GM12878 (cell line): ENCODE results near the gene XNDC1N. TPM values are rescaled to one million over a fixed set of nuclear protein-coding genes. Genes with fewer than 3 reads are reported as not detected.

Experiments
- ATAC-seq: fragments of 200-7000 bp; cut with Tn5 transposase; 3 replicates; pipeline ENCODE4 v1.9.1; 2020; ENCODE audit warnings: mild to moderate bottlenecking, moderate library complexity
- BruUV-seq: library from RNA; stranded (reverse); fragments of 400-500 nt; replicated peaks from 2 replicates; lab custom pipeline; 2021; lab: Mats Ljungman, UMichigan
- CTCF ChIA-PET: fragments of 300-600 bp; sonication (Branson Sonifier 250); formaldehyde crosslinking; extraction: SDS; loops from one replicate; lab custom pipeline; 2021; ENCODE audit warnings: inconsistent platforms; lab: Yijun Ruan, JAX
- POLR2A ChIA-PET: fragments of 350-600 bp; formaldehyde crosslinking; extraction: SDS; loops from one replicate; lab custom pipeline; 2021; ENCODE audit warnings: inconsistent platforms; lab: Charles Lee
- RAD21 ChIA-PET: fragments of 300-600 bp; sonication (Branson Sonifier 250); formaldehyde crosslinking; loops from one replicate; lab custom pipeline; 2023; ENCODE audit warnings: antibody characterized with exemption; ENCODE audit not compliant: unreplicated experiment; lab: Charles Lee
- SMC1A ChIA-PET: fragments of 300-600 bp; sonication (Branson Sonifier 250); formaldehyde crosslinking; loops from one replicate; lab custom pipeline; 2023; ENCODE audit not compliant: unreplicated experiment, uncharacterized antibody; lab: Charles Lee
- DNase-seq: peaks from one replicate; pipeline ENCODE4 v3.0.0-alpha.2; 2011; ENCODE audit warnings: low read depth, low spot score
- FAIRE-seq: peaks from 3 replicates; lab custom pipeline; 2011; peaks lifted over from hg19 to GRCh38; lab: Jason Lieb, UNC
- H2AFZ ChIP-seq: 2 replicates; pipeline ENCODE4 v1.6.0; 2011; ENCODE audit warnings: low read depth, low read length, control low read depth; ENCODE audit not compliant: control insufficient read depth
- H3K27ac ChIP-seq: 2 replicates; pipeline ENCODE4 v1.5.1; 2011; ENCODE audit warnings: control low read depth; ENCODE audit not compliant: control insufficient read depth, insufficient read depth
- H3K27me3 ChIP-seq, 2 experiments: replicated peaks in 1 of 2; 2 replicates each; pipeline versions ENCODE4 v1.6.0 to v1.6.1; 2011; ENCODE audit warnings: low read length in 1 of 2; ENCODE audit not compliant: control insufficient read depth in 2 of 2, insufficient read depth in 2 of 2
- H3K36me3 ChIP-seq, 2 experiments: 2 replicates each; pipeline ENCODE4 v1.5.1; 2011; ENCODE audit warnings: low read length in 1 of 2; ENCODE audit not compliant: control insufficient read depth in 2 of 2, insufficient read depth in 2 of 2
- H3K4me1 ChIP-seq: 2 replicates; pipeline ENCODE4 v1.6.1; 2011; ENCODE audit warnings: mild to moderate bottlenecking, low read length, moderate library complexity, mixed read lengths; ENCODE audit not compliant: control insufficient read depth, insufficient read depth
- H3K4me2 ChIP-seq: 2 replicates; pipeline ENCODE4 v1.6.0; 2011; ENCODE audit warnings: control low read depth; ENCODE audit not compliant: control insufficient read depth, insufficient read depth
- H3K4me3 ChIP-seq: fragments of 200-600 bp; sonication (generic); 2 replicates; pipeline ENCODE4 v1.5.1; 2016
- H3K79me2 ChIP-seq: 2 replicates; pipeline ENCODE4 v1.6.0; 2011; ENCODE audit warnings: low read length; ENCODE audit not compliant: control insufficient read depth, insufficient read depth
- H3K9ac ChIP-seq: 2 replicates; pipeline ENCODE4 v1.8.0; 2011; ENCODE audit warnings: low read length, control low read depth, mixed read lengths; ENCODE audit not compliant: control insufficient read depth, insufficient read depth
- H3K9me3 ChIP-seq: replicated peaks from 3 replicates; pipeline ENCODE4 v1.5.1; 2011; ENCODE audit warnings: mild to moderate bottlenecking, low read length; ENCODE audit not compliant: control insufficient read depth, insufficient read depth
- H4K20me1 ChIP-seq: 2 replicates; pipeline ENCODE4 v1.6.0; 2011; ENCODE audit not compliant: control insufficient read depth, insufficient read depth
- BACH1 ChIP-seq: fragments of 450-650 bp; IDR thresholded peaks from 2 replicates; pipeline ENCODE4 v1.6.1; 2017; ENCODE audit warnings: mild to moderate bottlenecking, borderline replicate concordance
- CEBPB ChIP-seq, 2 experiments: fragments of 150-350 bp in 1 of 2; IDR thresholded peaks; 2 replicates each; pipeline ENCODE4 v1.6.1; 2012 to 2014; ENCODE audit warnings: low read depth in 2 of 2, low read length in 2 of 2, borderline replicate concordance in 1 of 2, inconsistent platforms in 1 of 2
- CHD2 ChIP-seq: IDR thresholded peaks from 2 replicates; pipeline ENCODE4 v1.6.1; 2011; ENCODE audit warnings: low read depth, low read length, improper control_type of control experiment, borderline replicate concordance
- ESRRA ChIP-seq: IDR thresholded peaks from 2 replicates; pipeline ENCODE4 v1.6.1; 2012; ENCODE audit warnings: mild to moderate bottlenecking, low read length, improper control_type of control experiment
- GATAD2B ChIP-seq: fragments of 450-650 bp; conservative IDR thresholded peaks from 2 replicates; pipeline ENCODE4 v1.6.1; 2017; ENCODE audit warnings: low read depth, mild to moderate bottlenecking, moderate library complexity
- NBN ChIP-seq: fragments of 450-650 bp; IDR thresholded peaks from 2 replicates; pipeline ENCODE4 v1.6.1; 2016
- SIN3A ChIP-seq: IDR thresholded peaks from 2 replicates; pipeline ENCODE4 v1.6.1; 2012; ENCODE audit warnings: low read depth, low read length, improper control_type of control experiment
- STAT3 ChIP-seq: IDR thresholded peaks from 2 replicates; pipeline ENCODE4 v1.6.1; 2011; ENCODE audit warnings: low read depth, low read length, improper control_type of control experiment
- SUZ12 ChIP-seq: fragments of 200-600 bp; sonication (generic); IDR thresholded peaks from one replicate; pipeline ENCODE4 v1.6.1; 2018; ENCODE audit warnings: antibody characterized with exemption, mild to moderate bottlenecking; ENCODE audit not compliant: unreplicated experiment
- TBL1XR1 ChIP-seq: IDR thresholded peaks from 2 replicates; pipeline ENCODE4 v1.6.1; 2012; ENCODE audit warnings: low read depth, low read length, improper control_type of control experiment
- TCF3 ChIP-seq: IDR thresholded peaks from 2 replicates; pipeline ENCODE4 v1.6.1; 2012; ENCODE audit warnings: low read depth, mild to moderate bottlenecking, low read length, borderline replicate concordance; ENCODE audit not compliant: insufficient read depth
- ZNF217 ChIP-seq: fragments of 450-650 bp; IDR thresholded peaks from 2 replicates; pipeline ENCODE4 v1.6.1; 2017; ENCODE audit warnings: antibody characterized with exemption, mild to moderate bottlenecking
- WGBS: methylation state at CpG from one replicate; pipeline ENCODE4 v1.1.6; 2016; ENCODE audit warnings: low lambda C conversion rate; ENCODE audit not compliant: insufficient replicate concordance, insufficient coverage; ENCODE audit errors: missing lambda C conversion rate; 5-methylcytosine and 5-hydroxymethylcytosine counted together
- in situ Hi-C: fragments of 300-500 bp; cut with MboI; formaldehyde crosslinking; loops from 9 replicates; pipeline ENCODE4 v1.14.3; 2018; ENCODE audit warnings: mixed read lengths
- intact Hi-C: fragments of 100-400 bp; cut with micrococcal nuclease; formaldehyde crosslinking; loops from one replicate; pipeline ENCODE4 v1.14.2; 2022; ENCODE audit not compliant: unreplicated experiment
- polyA plus RNA-seq, 11 experiments: library from polyadenylated mRNA; depleted of rRNA in 4 of 11; unstranded in 6 of 11; stranded (reverse) in 5 of 11; fragments of >200 nt; fragmentation: Nextera tagmentation in 4 of 11; fragmentation: Illumina TruSeq in 1 of 11; extraction: Ambion mirVana in 4 of 11; extraction: Trizol in 1 of 11; gene quantifications; 1 replicate in 1 of 11; 2 replicates in 10 of 11; pipeline versions ENCODE4 v1.2.1 to v1.2.3, GENCODE V29; 2011 to 2016; ENCODE audit warnings: inconsistent platforms in 2 of 11, missing spikeins in 2 of 11, low read depth in 1 of 11
- total RNA-seq, 4 experiments: library from RNA; depleted of rRNA in 3 of 4; stranded (reverse); fragments of >200 nt in 3 of 4; fragmentation: Illumina TruSeq in 1 of 4; extraction: Trizol in 1 of 4; gene quantifications; 2 replicates each; pipeline versions ENCODE4 v1.2.1 to v1.2.3, GENCODE V29; 2013 to 2021
- TF ChIP-seq, protein P1 (sequence below): fragments of 450-650 bp; IDR thresholded peaks from 2 replicates; pipeline ENCODE4 v1.6.1; 2017; ENCODE audit warnings: mild to moderate bottlenecking, moderate library complexity
- TF ChIP-seq, protein P2 (sequence below): fragments of 450-650 bp; IDR thresholded peaks from 2 replicates; pipeline ENCODE4 v1.6.1; 2017; ENCODE audit warnings: mild to moderate bottlenecking, moderate library complexity

The XNDC1N gene
- total and polyA plus RNA-seq, 10 of the 15 experiments (the other 5 are each of a cell fraction or from before 2014, with no cell fraction given): 5.7 to 13.7 (median 9.8) TPM

DNA sequence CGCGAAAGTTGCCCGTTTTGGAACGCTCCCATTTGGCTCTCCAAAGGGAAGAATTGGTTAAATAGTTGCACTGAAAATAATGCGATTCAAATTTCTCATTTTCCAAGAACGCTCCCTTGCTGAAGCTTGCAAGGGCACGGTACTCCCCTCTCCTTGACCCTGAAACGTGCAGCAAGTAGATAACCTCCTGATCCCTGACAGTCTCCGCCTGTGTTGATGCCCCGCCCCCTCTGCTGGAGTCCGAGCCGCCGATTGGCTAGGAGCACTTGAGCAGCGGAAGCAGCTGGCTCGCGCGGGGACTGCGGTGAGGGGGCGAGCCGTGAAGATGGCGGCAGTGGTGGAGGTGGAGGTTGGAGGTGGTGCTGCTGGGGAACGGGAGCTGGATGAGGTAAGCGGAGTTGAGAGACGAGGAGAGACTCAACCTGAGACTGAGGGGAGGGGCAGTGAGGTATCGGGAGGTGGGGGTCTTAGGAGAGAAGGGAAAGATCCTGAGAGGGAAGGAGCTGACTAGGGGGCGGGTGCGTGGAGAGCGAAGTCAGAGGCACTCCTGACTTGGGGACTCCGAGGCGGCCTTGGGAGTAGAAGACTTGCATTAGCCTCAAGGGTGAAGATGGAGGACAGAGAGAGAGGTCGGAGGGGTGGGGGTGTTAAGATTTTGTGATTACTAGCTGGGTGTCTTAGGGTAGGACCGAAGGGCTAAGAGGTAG is 496 bp upstream of the XNDC1N start, which contains the start of gene RNF121:
Gene RNF121, plus strand, starts transcription at position 310 of the 707 bp plus-strand sequence. Its CDS starts 16 bp downstream, at position 326.
- WGBS: under 1% methylated on average over 32 of the region's 32 CpGs
- FAIRE-seq (peak; percentile 7), ATAC-seq (peak; percentile 87), DNase-seq (peak; percentile 92)
- H3K4me2 ChIP-seq: peak within 1 kb of the TSS; percentile 84
- intact Hi-C loops (loop anchor here (1.0 to 2.0 kb wide), 3 partner anchors 34 to 183 kb away; partner anchors contain the start of gene ANAPC15), in situ Hi-C loops (no loop called here)
- peak within 1 kb of the TSS; percentile 89 for H2AFZ ChIP-seq
- no peaks in the 10 kb centered on the region for H3K27me3 ChIP-seq
- no peaks in the 10 kb centered on the region for H3K9me3 ChIP-seq
- CTCF ChIA-PET: interaction anchor here (0.6 to 6.8 kb wide), 21 partner anchors 10 to 506 kb away, joined by 3 to 49 read pairs (median 4); partner anchors contain the start of gene CLPB
- SMC1A ChIA-PET: interaction anchor here (1.0 to 7.3 kb wide), 13 partner anchors 10 to 504 kb away, joined by 3 to 63 read pairs (median 8); partner anchors contain the start of gene ANAPC15
- H3K4me1 ChIP-seq: peaks cover 22% of the 10 kb centered on the region
- peaks cover 70% of the 10 kb centered on the region for H3K79me2 ChIP-seq
- H4K20me1 ChIP-seq: no peaks in the 10 kb centered on the region
- POLR2A ChIA-PET: interaction anchor here (0.6 to 3.0 kb wide), 11 partner anchors 9 to 296 kb away, joined by 3 to 12 read pairs (median 5); partner anchors contain the start of gene INPPL1
- peak within 1 kb of the TSS; percentile 93 for H3K9ac ChIP-seq
- RAD21 ChIA-PET: interaction anchor here (0.9 to 3.0 kb wide), 14 partner anchors 17 to 502 kb away, joined by 3 to 18 read pairs (median 6); partner anchors contain the start of gene ANAPC15
- peak within 1 kb of the TSS; percentile 86 for H3K4me3 ChIP-seq
- H3K36me3 ChIP-seq: peaks cover 0 to 7% of the 10 kb centered on the region in 2 experiments; a peak in 2 of 4 replicates
- H3K27ac ChIP-seq: peak within 1 kb of the TSS; percentile 98
- no TSS peak for BruUV-seq
- TF ChIP-seq ESRRA: no peak; the same call in 1 of the 2 replicates
- no peak for TF ChIP-seq ZNF217
- no peak for TF ChIP-seq SUZ12
- TF ChIP-seq, protein P1, sequence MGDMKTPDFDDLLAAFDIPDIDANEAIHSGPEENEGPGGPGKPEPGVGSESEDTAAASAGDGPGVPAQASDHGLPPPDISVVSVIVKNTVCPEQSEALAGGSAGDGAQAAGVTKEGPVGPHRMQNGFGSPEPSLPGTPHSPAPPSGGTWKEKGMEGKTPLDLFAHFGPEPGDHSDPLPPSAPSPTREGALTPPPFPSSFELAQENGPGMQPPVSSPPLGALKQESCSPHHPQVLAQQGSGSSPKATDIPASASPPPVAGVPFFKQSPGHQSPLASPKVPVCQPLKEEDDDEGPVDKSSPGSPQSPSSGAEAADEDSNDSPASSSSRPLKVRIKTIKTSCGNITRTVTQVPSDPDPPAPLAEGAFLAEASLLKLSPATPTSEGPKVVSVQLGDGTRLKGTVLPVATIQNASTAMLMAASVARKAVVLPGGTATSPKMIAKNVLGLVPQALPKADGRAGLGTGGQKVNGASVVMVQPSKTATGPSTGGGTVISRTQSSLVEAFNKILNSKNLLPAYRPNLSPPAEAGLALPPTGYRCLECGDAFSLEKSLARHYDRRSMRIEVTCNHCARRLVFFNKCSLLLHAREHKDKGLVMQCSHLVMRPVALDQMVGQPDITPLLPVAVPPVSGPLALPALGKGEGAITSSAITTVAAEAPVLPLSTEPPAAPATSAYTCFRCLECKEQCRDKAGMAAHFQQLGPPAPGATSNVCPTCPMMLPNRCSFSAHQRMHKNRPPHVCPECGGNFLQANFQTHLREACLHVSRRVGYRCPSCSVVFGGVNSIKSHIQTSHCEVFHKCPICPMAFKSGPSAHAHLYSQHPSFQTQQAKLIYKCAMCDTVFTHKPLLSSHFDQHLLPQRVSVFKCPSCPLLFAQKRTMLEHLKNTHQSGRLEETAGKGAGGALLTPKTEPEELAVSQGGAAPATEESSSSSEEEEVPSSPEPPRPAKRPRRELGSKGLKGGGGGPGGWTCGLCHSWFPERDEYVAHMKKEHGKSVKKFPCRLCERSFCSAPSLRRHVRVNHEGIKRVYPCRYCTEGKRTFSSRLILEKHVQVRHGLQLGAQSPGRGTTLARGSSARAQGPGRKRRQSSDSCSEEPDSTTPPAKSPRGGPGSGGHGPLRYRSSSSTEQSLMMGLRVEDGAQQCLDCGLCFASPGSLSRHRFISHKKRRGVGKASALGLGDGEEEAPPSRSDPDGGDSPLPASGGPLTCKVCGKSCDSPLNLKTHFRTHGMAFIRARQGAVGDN: no peak
- TF ChIP-seq NBN: peak; percentile 83; the same call in 1 of the 2 replicates
- TF ChIP-seq SIN3A: peak; percentile 84
- TF ChIP-seq, protein P2, sequence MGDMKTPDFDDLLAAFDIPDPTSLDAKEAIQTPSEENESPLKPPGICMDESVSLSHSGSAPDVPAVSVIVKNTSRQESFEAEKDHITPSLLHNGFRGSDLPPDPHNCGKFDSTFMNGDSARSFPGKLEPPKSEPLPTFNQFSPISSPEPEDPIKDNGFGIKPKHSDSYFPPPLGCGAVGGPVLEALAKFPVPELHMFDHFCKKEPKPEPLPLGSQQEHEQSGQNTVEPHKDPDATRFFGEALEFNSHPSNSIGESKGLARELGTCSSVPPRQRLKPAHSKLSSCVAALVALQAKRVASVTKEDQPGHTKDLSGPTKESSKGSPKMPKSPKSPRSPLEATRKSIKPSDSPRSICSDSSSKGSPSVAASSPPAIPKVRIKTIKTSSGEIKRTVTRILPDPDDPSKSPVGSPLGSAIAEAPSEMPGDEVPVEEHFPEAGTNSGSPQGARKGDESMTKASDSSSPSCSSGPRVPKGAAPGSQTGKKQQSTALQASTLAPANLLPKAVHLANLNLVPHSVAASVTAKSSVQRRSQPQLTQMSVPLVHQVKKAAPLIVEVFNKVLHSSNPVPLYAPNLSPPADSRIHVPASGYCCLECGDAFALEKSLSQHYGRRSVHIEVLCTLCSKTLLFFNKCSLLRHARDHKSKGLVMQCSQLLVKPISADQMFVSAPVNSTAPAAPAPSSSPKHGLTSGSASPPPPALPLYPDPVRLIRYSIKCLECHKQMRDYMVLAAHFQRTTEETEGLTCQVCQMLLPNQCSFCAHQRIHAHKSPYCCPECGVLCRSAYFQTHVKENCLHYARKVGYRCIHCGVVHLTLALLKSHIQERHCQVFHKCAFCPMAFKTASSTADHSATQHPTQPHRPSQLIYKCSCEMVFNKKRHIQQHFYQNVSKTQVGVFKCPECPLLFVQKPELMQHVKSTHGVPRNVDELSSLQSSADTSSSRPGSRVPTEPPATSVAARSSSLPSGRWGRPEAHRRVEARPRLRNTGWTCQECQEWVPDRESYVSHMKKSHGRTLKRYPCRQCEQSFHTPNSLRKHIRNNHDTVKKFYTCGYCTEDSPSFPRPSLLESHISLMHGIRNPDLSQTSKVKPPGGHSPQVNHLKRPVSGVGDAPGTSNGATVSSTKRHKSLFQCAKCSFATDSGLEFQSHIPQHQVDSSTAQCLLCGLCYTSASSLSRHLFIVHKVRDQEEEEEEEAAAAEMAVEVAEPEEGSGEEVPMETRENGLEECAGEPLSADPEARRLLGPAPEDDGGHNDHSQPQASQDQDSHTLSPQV: no peak
- no peak for TF ChIP-seq GATAD2B
- TF ChIP-seq STAT3: no peak
- TF ChIP-seq BACH1: no peak
- TF ChIP-seq TCF3: no peak
- no peak for TF ChIP-seq TBL1XR1
- TF ChIP-seq CEBPB (IDR thresholded peaks at IDR 0.05; ENCODE audit: borderline replicate concordance in 1 of 2, low read depth in 2 of 2, low read length in 2 of 2): no peak
- TF ChIP-seq CHD2: peak; percentile 83; the same call in 1 of the 2 replicates
